Uterus (tissue), 4 donors: ENCODE measurements around the gene NFIA. TPM values are rescaled to one million over a fixed set of nuclear protein-coding genes. Genes with fewer than 3 reads are reported as not detected.

Experiments used
- DNase-seq, 2 donors: peaks; one replicate each; pipeline ENCODE4 v3.0.0-alpha.2; 2019 to 2020
- H3K27ac ChIP-seq, 2 donors: fragments of 200-600 bp; sonication (generic); 1 replicate in 1 of 2; 2 replicates in 1 of 2; pipeline ENCODE4 v1.5.1; 2016 to 2018
- H3K27me3 ChIP-seq, 2 donors: fragments of 200-600 bp; sonication (generic); one replicate each; pipeline ENCODE4 v1.5.1; 2018 to 2019; ENCODE audit warnings: control low read depth in 1 of 2
- H3K36me3 ChIP-seq, 2 donors: fragments of 200-600 bp; sonication (generic); one replicate each; pipeline ENCODE4 v1.5.1; 2019; ENCODE audit warnings: control low read depth in 1 of 2
- H3K4me1 ChIP-seq, 2 donors: fragments of 200-600 bp; sonication (generic); one replicate each; pipeline ENCODE4 v1.5.1; 2018 to 2019; ENCODE audit warnings: control low read depth in 1 of 2
- H3K4me3 ChIP-seq, 2 donors: fragments of 200-600 bp; sonication (generic); 1 replicate in 1 of 2; 2 replicates in 1 of 2; pipeline ENCODE4 v1.5.1; 2018 to 2019; ENCODE audit warnings: mild to moderate bottlenecking in 1 of 2
- H3K9me3 ChIP-seq, 2 donors: fragments of 200-600 bp; sonication (generic); one replicate each; pipeline ENCODE4 v1.5.1; 2019; ENCODE audit warnings: control low read depth in 1 of 2
- POLR2A ChIP-seq, 2 donors: fragments of 450-650 bp; IDR thresholded peaks; one replicate each; pipeline ENCODE4 v1.6.1; 2016; ENCODE audit warnings: antibody characterized with exemption in 2 of 2, mild to moderate bottlenecking in 1 of 2, moderate library complexity in 1 of 2
- intact Hi-C: fragments of 100-400 bp; cut with DNase I; formaldehyde crosslinking; loops from one replicate; pipeline ENCODE4 v1.15.1; 2023; ENCODE audit warnings: low total_unique reads
- total RNA-seq, 4 donors: library from RNA; depleted of rRNA in 3 of 4; stranded (reverse); fragments of >200 nt in 3 of 4; gene quantifications; one replicate each; pipeline versions ENCODE4 v1.1.0 to v1.2.4, GENCODE V29; 2014 to 2023
- TF ChIP-seq, protein P1 (sequence below), 4 experiments: fragments of 200-600 bp in 2 of 4; fragments of 450-650 bp in 2 of 4; sonication (generic) in 2 of 4; IDR thresholded peaks; one replicate each; pipeline ENCODE4 v1.5.1; 2016 to 2019; ENCODE audit warnings: antibody characterized with exemption in 4 of 4, mild to moderate bottlenecking in 2 of 4, moderate library complexity in 1 of 4
- donor health status: DM: yes; HTN: yes; CAD: no.

The NFIA gene
- total RNA-seq, 4 donors from 2014 or later, result 49.2 to 116 (median 64.9) TPM

DNA sequence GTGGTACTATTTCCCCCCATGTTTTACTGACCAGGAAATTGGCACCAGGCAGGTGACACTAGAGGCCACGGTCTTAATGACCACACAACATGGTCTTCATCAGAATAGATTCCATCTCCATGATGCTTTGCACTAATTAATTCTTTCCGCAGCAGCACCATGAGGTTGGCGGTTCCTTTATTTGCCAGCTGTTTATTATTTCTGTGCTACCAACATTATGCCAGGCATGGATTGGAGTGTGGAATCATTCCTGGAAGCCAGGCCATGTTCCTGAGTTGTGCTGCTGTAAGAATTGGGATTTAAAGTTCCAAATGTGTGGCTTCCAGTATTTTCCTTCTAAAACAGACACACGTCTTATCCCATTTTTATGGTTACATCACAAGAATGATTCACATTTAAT lies 107.8 kb downstream of the NFIA start:
- peak overlapping the region in 1 of 2 donors; percentile 68 for H3K27ac ChIP-seq
- H3K9me3 ChIP-seq, result no peaks in the 10 kb centered on the region
- no peaks in the 10 kb centered on the region for H3K36me3 ChIP-seq
- H3K4me1 ChIP-seq, result peaks cover 2 to 13% of the 10 kb centered on the region in 2 donors
- intact Hi-C loops, result no loop called here
- H3K4me3 ChIP-seq, result no peak overlapping the region
- no peak for DNase-seq
- H3K27me3 ChIP-seq, result no peaks in the 10 kb centered on the region
- TF ChIP-seq POLR2A (IDR thresholded peaks at IDR 0.05), result no peak
- TF ChIP-seq, protein P1, sequence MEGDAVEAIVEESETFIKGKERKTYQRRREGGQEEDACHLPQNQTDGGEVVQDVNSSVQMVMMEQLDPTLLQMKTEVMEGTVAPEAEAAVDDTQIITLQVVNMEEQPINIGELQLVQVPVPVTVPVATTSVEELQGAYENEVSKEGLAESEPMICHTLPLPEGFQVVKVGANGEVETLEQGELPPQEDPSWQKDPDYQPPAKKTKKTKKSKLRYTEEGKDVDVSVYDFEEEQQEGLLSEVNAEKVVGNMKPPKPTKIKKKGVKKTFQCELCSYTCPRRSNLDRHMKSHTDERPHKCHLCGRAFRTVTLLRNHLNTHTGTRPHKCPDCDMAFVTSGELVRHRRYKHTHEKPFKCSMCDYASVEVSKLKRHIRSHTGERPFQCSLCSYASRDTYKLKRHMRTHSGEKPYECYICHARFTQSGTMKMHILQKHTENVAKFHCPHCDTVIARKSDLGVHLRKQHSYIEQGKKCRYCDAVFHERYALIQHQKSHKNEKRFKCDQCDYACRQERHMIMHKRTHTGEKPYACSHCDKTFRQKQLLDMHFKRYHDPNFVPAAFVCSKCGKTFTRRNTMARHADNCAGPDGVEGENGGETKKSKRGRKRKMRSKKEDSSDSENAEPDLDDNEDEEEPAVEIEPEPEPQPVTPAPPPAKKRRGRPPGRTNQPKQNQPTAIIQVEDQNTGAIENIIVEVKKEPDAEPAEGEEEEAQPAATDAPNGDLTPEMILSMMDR (IDR thresholded peaks at IDR 0.05), result no peak

DNA sequence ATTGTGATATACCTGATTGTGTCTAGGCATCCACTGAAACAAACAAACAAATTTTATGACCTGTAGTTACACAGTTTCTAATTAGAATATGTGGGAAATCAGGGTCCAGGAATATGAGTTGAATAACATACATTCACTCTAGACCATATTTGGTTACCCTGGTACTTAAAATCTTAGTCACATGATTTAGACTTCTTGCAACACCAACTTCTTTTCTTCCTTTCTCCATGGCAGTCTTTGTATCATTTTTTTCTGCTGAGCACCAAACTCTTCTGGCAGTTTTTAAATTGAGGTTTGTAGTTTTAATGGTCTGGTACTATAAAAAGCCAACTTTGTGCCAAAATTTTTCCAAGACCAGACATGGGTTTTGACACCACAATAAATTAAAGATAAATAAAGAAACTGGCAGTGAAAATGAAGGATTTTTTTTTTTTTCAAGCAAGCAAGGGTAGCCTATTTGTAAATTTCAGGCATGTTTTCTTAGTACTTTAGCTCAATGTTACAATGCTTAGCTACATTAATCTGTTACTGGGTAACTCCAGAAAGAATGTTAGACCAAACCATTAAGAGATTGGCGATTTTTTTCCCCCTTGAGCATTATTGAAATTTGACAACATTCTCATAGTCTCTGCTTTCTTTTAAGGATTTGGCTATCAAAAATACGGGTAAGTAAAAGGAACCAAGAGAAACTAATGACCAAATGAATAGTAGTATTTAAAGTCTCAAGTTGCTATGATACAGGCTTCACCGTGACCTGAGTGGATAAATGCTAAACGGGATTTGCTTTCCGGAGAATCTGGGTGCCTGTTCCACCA lies 108.5 kb downstream of the NFIA start:
- intact Hi-C loops, result no loop called here
- H3K27ac ChIP-seq, result peak overlapping the region; percentile 57 to 68
- no peak overlapping the region for H3K4me3 ChIP-seq
- H3K4me1 ChIP-seq, result peaks cover 0 to 12% of the 10 kb centered on the region in 2 donors
- H3K9me3 ChIP-seq, result no peaks in the 10 kb centered on the region
- no peak for DNase-seq
- no peaks in the 10 kb centered on the region for H3K27me3 ChIP-seq
- no peaks in the 10 kb centered on the region for H3K36me3 ChIP-seq
- no peak for TF ChIP-seq POLR2A (IDR thresholded peaks at IDR 0.05)
- TF ChIP-seq, protein P1 (IDR thresholded peaks at IDR 0.05), result no peak

DNA sequence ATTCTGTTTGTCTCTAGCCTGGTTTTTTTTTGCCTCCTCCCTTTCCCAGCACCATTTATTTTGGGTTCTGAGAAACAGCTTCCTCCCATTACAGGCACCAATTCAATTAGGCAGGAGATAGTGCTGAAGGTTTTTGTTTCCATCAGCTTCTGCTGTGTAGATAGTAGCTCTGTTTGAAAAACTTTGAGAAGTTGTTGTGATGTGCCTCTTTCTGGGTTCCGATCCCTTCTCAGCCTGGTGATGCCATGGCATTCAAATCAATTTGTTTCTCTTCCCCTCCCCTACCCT lies 109.0 kb downstream of the NFIA start:
- H3K27ac ChIP-seq, result peak overlapping the region; percentile 57 to 68
- intact Hi-C loops, result no loop called here
- TF ChIP-seq POLR2A (IDR thresholded peaks at IDR 0.05), result no peak
- TF ChIP-seq, protein P1 (IDR thresholded peaks at IDR 0.05), result no peak
- H3K27me3 ChIP-seq, result no peaks in the 10 kb centered on the region
- H3K36me3 ChIP-seq, result no peaks in the 10 kb centered on the region
- DNase-seq, result no peak
- H3K9me3 ChIP-seq, result no peaks in the 10 kb centered on the region
- H3K4me3 ChIP-seq, result no peak overlapping the region
- H3K4me1 ChIP-seq, result peaks cover 0 to 12% of the 10 kb centered on the region in 2 donors

DNA sequence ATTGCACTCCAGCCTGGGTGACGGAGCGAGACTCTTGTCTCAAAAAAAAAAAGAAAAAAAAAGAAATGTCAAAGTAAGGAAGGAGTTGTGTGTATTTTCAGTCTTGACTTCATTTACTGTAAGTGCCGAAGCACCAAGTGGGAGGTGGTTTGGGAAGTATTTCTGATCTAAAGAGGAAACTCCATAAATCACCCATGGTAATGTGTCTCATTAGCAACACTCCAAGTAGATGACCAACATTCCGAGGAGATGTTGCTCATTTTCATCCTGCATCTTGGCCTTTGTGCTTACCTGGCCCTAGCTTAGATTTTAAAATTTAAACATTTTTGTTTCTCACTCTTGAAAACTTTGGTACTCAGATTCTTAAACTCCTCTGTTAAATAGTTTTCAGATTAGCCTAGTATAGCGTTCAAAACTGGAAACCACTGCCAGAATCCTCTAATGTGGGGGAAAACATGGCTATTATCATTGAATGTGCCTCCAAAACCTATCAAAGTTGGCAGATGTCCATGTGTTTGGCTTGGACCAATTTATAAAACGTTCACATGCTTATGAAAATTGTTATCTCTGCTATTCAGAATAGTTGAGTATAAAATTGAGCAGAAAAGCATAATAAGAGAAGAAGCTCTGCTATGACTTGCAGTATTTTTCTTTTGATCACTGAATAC lies 110.4 kb downstream of the NFIA start:
- intact Hi-C loops, result no loop called here
- H3K36me3 ChIP-seq, result no peaks in the 10 kb centered on the region
- no peaks in the 10 kb centered on the region for H3K27me3 ChIP-seq
- no peak for DNase-seq
- no peak for TF ChIP-seq POLR2A (IDR thresholded peaks at IDR 0.05)
- TF ChIP-seq, protein P1 (IDR thresholded peaks at IDR 0.05), result no peak
- no peaks in the 10 kb centered on the region for H3K9me3 ChIP-seq
- no peak overlapping the region for H3K4me3 ChIP-seq
- peak overlapping the region; percentile 36 to 40 for H3K27ac ChIP-seq
- peaks cover 0 to 12% of the 10 kb centered on the region in 2 donors for H3K4me1 ChIP-seq

DNA sequence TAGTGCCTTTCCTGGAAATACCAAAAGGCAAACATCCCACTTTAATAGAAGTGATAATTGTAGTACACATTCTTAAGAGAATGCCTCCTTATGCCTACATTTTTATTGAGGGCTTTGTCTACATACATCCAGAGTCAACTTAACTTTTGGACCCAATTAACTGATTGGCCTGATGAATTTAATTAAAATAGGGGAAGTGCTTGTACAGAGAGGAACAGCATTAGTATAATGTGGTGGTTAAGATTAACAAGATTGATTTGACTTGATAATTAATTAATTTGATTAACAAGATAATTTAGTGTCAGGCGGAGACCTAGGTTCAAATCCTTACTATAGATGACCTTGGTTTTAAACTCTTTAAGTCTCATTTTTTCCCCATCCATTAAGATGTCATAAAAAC lies 111.4 kb downstream of the NFIA start:
- no peak for TF ChIP-seq POLR2A (IDR thresholded peaks at IDR 0.05)
- TF ChIP-seq, protein P1 (IDR thresholded peaks at IDR 0.05), result no peak
- intact Hi-C loops, result no loop called here
- Histone ChIP-seq H3K4me3 (no peak overlapping the region), H3K9me3 (no peaks in the 10 kb centered on the region), H3K4me1 (peaks cover 0 to 12% of the 10 kb centered on the region in 2 donors), H3K36me3 (no peaks in the 10 kb centered on the region), H3K27me3 (no peaks in the 10 kb centered on the region), H3K27ac (no peak overlapping the region)
- DNase-seq, result no peak
